ENCODE measurements around the gene PLIN3. TPM values are rescaled to one million over a fixed set of nuclear protein-coding genes. Genes with fewer than 3 reads are reported as not detected.

Gene PLIN3
- total and polyA plus RNA-seq, 2 experiments from 2014 or later, result 38.0 to 59.9 TPM

- no peaks in the 10 kb centered on the region for H3K9me2 ChIP-seq (ENCODE audit: insufficient read depth)
- H3K4me1 Mint-ChIP-seq, result peaks cover 24% of the 10 kb centered on the region
- H3K36me3 ChIP-seq (ENCODE audit: insufficient read depth), result 0 out of 2 replicates have a peak, but pooled peaks cover 6% of the 10 kb centered on the region
- H3K79me2 ChIP-seq (replicated peaks; ENCODE audit: insufficient read depth), result peaks cover 46% of the 10 kb centered on the region
- peak overlapping the region; percentile 88 for H3K4me3 Mint-ChIP-seq
- peaks cover 19% of the 10 kb centered on the region; the same call in 1 of the 2 replicates for H3K27me3 ChIP-seq (ENCODE audit: insufficient read depth)
- H3K4me1 ChIP-seq (ENCODE audit: insufficient read depth), result peaks cover 22% of the 10 kb centered on the region
- H3K27me3 Mint-ChIP-seq (ENCODE audit: insufficient read depth, low read depth, poor library complexity), result peaks cover 17% of the 10 kb centered on the region
- TF ChIP-seq CTCF (conservative IDR thresholded peaks at IDR 0.05; ENCODE audit: low read depth in 2 of 2), result no peak
- no peak for TF ChIP-seq POLR2AphosphoS5 (IDR thresholded peaks at IDR 0.05; ENCODE audit: low read depth)
- no peak for TF ChIP-seq ZNF462 (CRISPR knock-in tag; IDR thresholded peaks at IDR 0.05)
- no peak for TF ChIP-seq STAT1 (IDR thresholded peaks at IDR 0.05; ENCODE audit: unreplicated experiment)
- no peak for TF ChIP-seq EZH2phosphoT487 (IDR thresholded peaks at IDR 0.05; ENCODE audit: unreplicated experiment)
- no peak for TF ChIP-seq NANOG (IDR thresholded peaks at IDR 0.05; ENCODE audit: borderline replicate concordance)
- TF ChIP-seq JUNB (IDR thresholded peaks at IDR 0.05; ENCODE audit: unreplicated experiment), result no peak
- TF ChIP-seq REST (IDR thresholded peaks at IDR 0.05; ENCODE audit: unreplicated experiment), result no peak
- no peak for TF ChIP-seq ZNF114 (CRISPR knock-in tag; IDR thresholded peaks at IDR 0.05)
- no peak for TF ChIP-seq ZNF331 (CRISPR knock-in tag; IDR thresholded peaks at IDR 0.05; ENCODE audit: low read depth)
- no peak for TF ChIP-seq ETS1 (IDR thresholded peaks at IDR 0.05)
- no peak for TF ChIP-seq CREB1 (CRISPR knock-in tag; IDR thresholded peaks at IDR 0.05; ENCODE audit: low read depth)
- no peak overlapping the region for H3K27ac ChIP-seq (ENCODE audit: low read depth)
- ATAC-seq, result no peak
- peak overlapping the region; percentile 78; the same call in 1 of the 2 replicates for H3K27ac Mint-ChIP-seq
- peaks cover 25% of the 10 kb centered on the region for H3F3A ChIP-seq (replicated peaks; ENCODE audit: low read depth)
- no peak overlapping the region for H2AFZ ChIP-seq
- peak overlapping the region; percentile 30; the same call in 1 of the 2 replicates for H3K4me3 ChIP-seq
- peaks cover 32% of the 10 kb centered on the region for H4K20me1 ChIP-seq (replicated peaks; ENCODE audit: insufficient read depth)
- no peak for DNase-seq (ENCODE audit: low spot score)
- H3K4me2 ChIP-seq, result peak overlapping the region; percentile 83
- no peaks in the 10 kb centered on the region for H3K9me3 Mint-ChIP-seq
- H3K36me3 Mint-ChIP-seq (ENCODE audit: low read depth), result peaks cover 45% of the 10 kb centered on the region
These were observed 43.8 kb upstream of the PLIN3 start for GRCh38 chr19:4911314-4911713.

Measured in GM23338 (cell line).